GM19238 (cell line): ENCODE results near the gene DHRS12.
"Not testable (repeated sequence)": the region's sequence is repeated elsewhere in the genome, so short reads cannot be mapped to it uniquely, and the experiment has no call there.

ENCODE experiments used
- DNase-seq: peaks from one replicate; pipeline ENCODE4 v3.0.0; 2011; ENCODE audit warnings: low spot score; ENCODE audit not compliant: insufficient read length

The DHRS12 gene

DNA sequence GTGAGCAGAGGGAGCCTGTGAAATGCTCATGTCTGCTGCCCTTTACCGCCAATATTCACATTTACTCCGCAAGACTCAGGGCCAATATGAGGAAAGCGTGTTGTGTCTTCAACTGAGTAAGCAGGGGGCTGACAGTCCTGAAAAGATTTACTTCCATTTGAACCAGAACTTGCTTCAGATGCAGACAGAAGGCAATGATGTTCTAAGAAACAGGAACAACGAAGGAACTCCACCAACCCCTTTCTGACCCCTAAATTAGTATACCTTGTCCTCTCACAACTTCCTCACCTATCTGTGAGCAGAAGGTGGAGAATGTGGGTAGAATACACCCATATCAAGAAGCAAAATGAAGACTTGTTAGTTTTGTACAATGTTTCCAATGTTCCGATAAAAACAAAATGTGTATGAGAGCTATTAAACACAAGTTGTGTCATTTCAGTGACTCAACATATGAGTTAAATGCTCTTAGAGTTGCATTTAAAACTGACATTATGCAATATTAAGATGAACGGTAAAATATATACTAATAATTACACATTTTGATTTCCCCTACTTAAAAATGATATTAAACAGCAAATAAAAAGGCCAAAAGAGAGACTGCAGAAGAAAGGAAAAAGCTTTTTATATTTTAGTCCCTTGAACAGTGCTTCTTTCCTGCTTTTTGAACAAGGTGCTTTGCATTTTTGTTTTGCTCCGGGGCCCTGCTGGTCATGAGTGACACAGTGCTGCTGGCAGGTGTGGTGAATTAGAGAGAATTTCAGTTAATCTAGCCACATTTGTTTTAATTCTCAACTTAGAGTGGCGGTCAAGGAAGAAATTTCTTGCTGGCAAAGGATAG, 25.0 kb upstream of the DHRS12 start:
- DNase-seq = no peak

DNA sequence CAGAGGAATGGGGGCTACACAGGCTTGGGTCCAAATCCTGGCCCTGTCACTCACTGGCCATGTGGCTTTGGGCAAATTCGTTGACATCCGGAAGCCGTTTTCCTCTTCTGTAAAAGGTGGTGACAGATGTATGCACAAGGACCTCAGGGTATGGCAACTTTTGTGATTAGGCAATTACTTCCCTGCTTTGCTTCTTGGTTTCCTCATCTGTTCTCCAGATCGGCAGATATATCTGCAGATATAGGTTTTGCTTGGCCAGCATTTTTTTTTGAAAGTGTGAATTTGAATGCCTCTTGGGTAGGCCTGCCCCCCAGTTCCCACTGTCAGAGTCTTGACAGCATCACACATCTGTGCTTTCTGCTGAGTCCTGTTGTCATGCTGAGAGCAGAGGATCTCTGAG, 23.3 kb upstream of the DHRS12 start:
- no peak for DNase-seq

DNA sequence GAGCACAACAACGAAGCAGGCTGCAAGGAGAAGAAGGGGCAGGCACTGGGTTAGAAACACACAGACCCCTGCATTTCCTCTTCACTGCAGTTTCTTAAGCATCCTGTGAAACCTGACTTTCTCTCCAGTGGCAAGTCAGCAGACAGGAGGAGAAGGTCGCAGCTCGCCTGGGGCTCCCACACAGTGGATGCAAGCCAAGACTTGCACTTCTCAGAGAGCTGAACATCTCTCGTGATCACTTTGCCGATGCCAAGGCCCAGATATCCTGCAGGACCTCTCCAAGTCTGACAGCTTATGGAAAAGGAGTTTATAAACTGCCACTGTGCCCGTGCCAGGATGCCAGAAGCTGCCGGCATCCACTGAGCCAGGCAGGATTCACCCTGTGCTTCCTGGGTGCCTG, 22.6 kb upstream of the DHRS12 start:
- DNase-seq = no peak

DNA sequence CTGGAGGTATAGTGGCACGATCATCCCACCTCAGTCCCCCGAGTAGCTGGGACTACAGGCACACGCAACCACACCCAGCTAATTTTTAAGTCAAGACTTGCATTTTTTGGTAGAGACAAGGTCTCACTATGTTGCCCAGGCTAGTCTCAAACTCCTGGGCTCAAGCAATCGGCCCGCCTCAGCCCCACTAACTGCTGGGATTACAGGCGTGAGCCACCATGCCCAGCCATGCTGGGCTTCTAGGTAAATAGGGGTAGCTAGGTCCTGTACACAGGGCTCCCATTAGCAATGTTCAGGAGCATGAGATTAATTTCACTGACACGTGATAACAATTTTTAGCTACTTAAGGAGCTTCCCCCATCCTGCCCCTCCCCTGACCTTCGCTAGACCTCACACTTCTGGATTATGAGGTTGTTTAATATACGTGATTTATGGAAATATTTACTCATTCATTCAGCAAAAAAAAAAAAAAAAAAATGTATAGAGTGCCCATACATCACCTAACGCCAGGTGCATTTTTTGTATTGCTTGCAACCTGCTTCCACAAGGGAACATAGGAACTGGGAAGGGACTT, 21.8 kb upstream of the DHRS12 start:
- DNase-seq = no peak

DNA sequence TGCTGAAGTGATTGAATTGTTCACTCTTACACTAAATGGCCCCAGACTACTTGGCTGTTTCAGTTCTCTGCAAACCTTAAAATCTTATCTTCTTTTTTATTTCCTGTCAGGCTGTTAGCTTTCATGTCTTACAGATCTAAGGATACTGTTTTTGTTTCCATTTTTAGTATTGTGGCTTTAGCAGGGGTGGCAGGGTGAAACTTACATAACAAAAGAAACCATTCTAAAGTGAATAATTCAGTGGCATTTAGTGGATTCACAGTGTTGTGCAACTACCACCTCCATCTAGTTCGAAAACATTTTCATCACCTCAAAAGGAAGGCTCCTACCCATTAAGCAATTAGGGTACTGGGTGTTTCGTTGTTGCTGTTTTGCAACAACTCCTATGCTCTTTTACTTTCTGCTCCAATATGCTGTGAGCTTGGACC, 21.2 kb upstream of the DHRS12 start:
- no peak for DNase-seq

DNA sequence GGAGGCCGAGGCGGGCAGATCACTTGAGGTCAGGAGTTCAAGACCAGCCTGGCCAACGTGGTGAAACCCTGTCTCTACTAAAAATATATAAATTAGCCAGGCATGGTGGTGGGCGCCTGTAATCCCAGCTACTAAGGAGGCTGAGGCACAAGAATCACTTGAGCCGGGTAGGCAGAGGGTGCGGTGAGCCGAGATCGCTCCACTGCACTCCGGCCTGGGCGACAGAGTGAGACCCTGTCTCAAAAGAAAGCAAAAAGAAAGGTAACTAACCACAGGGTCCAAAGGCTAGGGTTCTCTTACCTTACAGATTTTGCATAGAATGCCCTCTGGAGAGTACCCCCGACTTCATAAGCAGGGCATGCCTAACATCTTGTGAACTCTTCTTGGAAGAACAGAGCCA, 20.7 kb upstream of the DHRS12 start:
- not testable (repeated sequence) for DNase-seq

DNA sequence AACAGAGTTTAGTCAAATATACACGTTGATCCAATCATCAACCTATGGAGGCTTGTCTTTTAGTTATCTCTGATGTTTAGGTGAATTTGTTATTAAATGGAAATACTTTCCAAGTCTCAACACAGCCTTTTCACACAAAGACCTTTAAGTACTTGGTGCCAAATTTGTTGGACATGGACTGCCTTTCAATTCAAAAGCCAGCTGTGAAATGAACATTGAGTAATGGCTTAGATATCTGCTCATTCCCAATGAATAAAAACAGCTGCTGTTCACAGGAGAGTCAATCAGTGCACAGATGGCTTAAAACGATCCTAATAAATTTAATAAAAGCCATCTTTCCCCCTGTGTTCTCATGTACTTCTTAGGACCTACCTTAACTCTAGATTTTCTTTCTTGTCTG, 19.9 kb upstream of the DHRS12 start:
- DNase-seq = no peak

DNA sequence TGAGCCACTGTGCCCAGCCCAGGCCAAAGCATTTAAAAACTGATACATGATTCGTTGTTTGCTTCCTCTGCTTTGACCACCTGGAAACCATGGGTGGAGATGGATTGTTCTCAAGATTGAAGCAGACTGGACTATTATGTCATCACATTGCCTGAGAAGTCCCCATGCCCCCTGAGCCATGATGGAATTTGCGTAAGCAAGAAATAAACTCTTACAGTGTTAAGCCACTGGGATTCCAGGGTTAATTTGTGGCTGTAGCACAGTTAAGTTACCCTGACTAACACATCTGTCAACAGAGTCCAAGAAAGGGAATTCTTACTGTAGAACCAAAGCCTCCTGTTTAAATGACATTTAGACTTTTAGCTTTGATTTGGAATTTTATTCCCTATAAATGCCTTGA, 19.4 kb upstream of the DHRS12 start:
- no peak for DNase-seq

DNA sequence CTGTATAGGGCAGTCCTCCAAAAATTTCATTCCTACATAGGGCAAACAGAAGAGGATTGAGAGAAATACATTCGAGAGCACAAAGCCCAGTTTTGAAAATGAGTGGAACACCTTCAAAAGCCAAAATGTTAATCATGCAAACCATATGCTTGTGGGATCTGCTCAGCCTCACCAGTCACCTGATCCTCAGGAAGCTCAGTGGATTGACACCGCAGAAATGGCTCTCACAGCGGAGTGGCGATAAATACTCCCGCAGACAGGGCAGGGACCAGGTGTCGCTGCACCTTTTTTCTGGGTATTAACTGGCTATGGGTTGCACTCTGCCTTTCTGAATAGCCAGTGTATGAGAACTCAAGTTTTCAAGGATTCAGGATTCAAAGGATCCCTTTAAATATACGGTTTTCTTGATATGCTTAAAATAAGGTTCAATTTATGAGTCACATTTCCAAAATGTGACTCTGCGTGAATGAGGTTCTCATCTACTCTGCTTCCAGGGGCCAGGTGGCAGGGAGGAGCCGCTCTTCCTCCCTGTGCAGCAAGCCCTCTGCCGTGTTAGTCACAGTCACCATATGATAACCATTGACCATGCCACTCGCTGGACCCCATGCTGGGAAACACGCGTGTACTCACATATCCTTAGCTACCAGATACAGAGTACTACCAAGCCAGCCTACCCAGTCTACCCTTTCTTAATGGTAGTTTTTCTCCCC, 18.3 kb upstream of the DHRS12 start:
- DNase-seq = no peak

DNA sequence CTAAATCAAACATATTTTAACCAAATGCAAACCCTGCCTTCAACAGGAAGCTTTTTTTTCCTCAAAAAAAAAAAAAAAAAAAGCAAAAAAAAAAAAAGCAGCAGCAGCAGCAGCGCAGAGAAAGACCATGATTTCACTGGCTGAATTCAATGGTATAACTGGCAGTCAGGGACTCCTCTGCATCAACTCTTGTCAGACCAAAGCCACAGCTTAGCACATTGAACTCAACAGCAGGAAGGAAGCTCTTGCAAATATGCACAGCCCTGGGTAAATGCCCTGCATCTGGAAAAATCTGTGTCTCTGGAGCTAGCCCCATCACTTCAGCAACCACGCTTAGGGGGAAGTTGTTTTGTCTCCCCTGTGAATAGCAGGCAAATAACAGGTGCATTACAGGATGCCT, 17.6 kb upstream of the DHRS12 start:
- DNase-seq = no peak

DNA sequence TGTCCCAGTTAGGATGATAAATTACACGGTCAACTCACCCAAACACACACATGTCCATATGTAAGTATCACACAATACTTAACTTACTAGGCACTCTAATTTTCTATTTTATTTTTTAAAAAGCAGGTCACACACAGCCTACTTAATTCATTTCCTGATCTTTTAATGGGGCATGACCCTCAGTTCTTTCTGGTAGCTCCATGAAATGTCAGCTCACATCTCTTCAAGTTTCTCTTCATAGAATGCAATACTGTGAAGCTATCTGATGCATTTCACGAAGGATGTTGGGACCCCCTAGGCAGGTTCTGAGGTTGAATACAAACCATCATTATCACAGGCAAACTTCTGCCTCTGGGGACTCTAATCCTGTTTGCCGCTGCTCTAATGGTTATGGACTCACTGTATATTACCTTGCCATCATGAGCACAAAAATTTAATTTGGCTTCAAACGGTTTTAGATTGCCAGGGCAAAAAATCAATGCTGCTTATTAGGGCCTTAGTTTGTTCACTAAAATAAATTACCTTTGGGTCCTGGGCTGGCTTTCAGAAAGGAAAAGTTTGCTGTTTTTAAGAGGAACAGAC, 16.1 kb upstream of the DHRS12 start:
- DNase-seq = no peak

DNA sequence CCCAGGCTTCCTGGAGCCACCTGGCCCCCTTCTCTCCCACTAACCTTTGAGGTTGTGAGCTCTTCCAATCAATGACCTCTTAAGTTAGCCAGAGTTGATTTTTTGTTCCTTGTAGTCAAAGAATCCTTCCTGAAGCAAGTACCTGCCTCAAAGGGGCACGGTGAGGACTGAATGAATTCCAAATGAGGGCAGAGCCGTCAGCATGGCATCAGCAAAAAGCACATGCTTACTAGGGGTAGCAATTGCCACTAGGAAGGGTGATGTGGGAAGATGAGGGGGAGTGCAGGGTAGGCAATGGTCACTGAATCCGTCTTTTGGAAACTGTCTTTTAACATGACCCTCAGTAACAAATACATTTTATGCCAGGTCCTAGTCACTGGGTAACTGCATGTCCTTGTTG, 15.6 kb upstream of the DHRS12 start:
- DNase-seq = no peak

DNA sequence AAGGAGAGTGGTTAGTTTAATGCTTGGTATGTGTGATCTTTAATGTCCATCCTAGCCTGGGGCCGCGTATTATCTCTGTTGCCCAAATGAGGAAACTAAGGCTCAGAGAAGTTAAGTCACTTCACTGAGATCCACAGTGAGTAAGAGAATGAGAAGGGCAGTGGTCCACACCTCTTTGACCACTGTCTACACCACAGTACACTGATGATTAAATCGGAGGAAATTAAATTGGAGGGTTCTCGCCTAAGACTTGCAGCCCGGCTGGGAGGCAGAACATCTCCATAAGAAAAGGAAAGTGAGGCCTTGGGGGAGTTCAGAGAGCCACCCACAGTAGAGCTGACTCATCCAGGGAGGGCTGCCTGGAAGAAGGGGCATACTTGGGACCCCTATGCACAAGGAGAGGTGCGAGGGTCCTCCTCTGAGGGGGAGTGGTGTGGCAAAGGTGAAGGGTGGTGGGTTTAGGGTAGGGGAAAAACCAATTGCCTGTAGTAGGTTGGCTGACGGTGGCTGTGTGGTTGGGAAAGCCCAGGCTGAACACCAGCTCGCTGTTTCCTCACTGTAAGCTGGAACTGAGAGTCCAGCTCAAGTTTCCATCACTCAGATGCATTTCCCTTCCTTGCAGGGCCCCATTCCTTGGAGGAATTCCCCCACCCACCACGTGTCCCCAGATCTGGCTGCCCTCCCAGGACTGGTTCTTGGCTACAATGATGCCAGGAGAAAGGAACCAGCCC, 15.0 kb upstream of the DHRS12 start:
- DNase-seq = no peak

DNA sequence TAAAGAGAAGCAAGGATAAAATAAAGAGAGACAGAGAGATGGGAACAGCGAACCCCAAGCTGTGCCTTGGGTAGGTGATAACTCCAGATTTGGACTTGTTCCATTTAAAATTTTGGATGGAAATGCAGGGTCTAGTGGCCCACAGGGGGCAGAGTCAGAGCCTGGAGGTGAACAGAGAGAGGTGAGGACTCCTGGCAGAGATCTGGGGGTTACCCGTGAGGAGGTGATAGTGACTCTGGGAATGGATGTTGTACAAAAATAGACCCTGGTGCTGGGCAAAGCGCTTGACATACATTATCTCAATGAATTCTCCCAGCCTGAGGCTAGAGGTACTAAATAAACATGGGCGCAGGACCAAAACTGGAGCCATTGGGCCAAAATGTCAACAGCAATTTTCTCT, 14.3 kb upstream of the DHRS12 start:
- DNase-seq = no peak

DNA sequence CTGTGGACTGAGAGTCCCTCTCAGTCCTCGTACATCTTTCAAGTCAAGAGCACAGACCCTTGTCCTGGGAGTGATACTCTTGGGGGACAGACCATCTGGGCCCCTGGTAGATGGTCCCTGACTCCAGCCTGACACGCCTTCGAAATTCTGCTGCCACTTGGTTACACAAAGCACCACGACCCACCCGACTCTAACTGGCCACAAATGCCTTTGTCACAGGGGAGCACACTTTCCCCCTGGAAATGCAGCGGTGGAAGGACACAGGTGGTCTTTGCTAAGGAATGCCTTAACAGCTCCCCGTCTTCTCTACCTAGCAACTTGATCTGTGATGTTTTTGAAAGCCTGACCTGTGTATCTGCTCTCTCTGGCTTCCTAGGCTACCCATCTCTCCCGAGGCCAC, 13.8 kb upstream of the DHRS12 start:
- no peak for DNase-seq

DNA sequence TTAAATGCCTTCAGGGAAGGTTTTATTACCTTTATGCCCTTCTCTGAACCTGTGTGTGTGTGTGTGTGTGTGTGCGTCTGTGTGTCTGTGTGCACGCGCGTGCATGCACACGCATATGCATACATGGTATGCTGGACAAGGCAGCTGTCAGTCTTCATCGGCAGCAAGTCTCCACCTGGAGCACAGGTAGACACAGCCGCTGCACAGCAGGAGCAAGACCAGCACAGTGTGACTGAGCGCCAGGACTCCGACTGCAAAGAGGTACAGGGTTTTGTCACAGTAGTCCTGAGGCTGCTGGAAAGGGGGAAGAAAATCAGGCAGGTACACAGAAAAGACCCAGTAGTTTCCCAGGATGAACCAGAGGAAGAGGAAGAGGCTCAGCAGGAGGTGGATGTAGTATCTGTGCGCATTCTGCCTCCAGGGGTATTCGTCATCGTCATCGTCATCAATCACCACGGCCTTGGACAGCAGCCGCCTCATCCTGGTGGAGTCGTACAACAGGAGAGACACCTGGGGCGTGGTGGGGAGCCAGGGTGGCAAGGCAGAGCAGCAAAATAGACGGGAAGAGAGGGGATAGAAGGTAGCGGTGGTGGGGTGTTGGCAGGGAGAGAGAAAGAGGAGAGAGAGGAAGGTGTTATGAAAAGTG, 12.8 kb upstream of the DHRS12 start:
- no peak for DNase-seq

DNA sequence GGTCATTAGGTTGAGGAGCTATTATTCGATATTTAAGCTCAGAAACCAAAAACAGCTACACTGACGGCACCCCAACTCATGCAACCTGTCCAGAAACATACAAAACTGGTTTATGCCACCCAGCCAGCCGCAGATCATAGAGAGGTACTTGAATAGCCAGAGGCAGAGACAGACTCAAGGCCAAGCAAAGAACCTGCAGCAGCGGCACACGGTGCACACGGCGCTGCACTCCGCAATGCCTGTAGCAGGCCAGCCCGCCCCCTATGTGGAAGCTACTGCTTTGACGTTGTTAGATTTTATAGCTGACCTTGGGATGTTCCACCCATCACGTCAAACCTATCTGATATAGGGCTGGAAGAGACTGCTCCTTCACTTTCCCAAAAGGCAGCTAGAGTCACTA, 11.9 kb upstream of the DHRS12 start:
- DNase-seq = no peak

DNA sequence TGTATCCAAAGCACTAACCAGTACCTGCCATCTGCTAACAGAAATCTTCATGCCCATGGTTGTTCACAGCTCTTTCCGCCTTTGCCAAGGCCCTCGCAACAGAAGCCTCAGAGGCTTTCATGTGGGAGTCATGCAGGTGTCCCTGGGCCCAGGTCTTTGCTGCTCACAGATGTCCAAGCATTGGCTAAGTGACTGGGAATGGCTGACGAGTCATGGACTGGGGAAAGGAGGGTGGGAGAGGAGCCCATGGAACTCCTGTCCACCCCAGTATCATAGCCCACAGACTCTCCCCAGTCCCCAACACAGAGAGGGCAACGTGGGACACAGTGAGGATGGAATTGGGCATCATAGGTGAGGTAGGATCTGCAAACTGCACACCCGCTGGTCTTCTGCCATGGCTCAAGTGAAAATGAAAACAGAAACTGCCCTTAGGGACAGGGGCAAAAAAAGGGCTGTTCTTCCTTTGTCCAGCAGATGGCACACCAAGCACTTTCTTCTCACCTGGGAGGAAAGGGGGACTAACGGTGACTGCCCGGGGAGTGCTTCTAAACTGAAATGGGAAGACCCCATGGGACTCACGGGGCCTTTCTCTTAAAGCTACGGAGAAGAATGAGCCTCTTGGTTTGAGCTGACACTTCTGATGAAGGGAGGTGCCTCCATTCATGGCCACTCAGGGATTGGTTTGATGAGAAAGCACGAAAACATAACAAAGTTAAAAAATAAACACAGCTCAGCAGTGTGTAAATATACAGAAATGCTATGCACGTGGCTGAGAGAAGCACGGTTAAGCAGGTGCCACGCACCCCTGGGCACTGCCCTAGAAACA, 11.1 kb upstream of the DHRS12 start:
- peak; percentile 63 for DNase-seq

DNA sequence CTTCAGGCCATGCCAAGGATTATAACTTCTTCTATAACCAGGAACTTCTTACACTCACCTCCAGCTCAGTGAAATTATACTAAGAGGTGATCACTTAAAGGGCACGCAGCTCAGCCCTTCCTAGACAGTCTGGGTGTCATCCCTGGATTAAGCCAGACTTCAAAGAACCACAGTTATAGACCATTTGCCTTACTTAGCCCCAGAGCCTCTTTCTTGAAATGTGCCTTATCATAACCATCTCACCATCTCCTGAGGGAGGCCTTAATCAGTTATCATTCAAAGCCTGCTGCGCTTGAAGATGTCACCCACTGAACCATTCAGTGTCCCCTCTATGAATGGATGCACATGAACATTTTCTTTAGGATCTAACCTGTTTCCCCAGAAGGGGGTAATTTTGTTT, 10.1 kb upstream of the DHRS12 start:
- no peak for DNase-seq

DNA sequence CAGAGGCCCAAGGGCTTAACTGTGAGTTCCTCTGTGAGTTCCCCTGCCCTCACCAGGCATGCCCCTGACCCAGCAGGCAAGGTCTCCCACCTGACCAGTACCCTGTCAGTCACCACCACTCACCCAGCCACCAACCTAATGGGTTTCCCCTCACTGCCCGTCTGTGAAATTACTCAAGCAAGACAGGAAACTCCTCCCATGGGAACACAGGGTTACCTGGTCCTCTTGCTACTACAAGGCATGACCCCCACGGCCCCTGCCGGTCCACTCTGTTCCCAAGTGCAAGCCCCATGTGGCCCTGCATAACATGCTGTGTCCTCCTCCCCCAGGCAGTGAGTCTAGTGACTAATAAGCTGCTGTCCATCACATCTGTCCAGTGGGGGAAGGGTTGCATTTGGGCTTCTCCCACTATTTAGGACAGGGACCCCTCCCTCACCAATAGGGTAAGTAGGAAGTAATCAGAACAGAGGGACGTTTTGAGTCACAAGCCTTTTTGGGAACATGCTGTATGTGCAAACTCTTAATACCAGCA, 8.0 kb upstream of the DHRS12 start:
- no peak for DNase-seq
